DMS53 treated with DMSO at 0.1 percent for 48 hours (cell line): ENCODE data around the gene C17orf67.

ENCODE experiments used
- DNase-seq: peaks from one replicate; lab custom pipeline; 2025; ENCODE audit not compliant: unreplicated experiment; lab: John Stamatoyannopoulos, UW

C17orf67 gene, protein sequence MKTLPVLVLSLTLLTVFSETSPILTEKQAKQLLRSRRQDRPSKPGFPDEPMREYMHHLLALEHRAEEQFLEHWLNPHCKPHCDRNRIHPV

DNA sequence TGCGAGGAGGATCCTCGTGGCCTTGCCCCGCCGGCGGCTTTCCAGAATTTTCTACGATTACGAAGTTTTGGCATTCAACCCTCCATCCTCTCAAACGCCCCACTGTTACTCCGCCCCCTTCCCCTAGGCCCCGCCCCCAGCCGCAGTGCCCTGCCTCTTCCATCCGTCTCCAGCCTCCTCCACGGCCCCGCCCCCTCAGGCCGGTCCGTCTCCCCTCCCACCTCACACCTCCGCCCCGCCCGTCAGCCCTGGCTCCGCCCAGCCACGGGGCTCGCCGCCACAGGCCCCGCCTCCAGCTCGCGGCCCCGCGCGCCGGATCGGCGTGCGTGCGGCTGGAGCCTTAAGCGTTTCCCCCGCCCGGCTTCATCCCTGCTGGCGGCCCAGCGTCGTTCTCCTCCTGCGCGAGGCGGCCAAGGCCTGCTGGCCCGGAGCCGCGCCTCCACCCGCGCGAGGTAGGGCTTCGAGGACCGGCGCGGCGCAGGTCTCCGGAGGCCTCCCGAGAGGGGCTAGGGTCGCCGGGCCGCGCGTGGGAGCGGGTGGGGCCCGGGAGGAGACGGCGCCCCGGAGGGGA lies at the start of gene C17orf67, which contains the start of gene DGKE:
TSS of gene C17orf67 (minus strand) at position 112 of the 571 bp plus-strand sequence. CDS start 18,110 bp downstream, outside the sequence.
TSS of gene DGKE (plus strand) at position 343 of the 571 bp plus-strand sequence. CDS start 645 bp downstream, outside the sequence.
- DNase-seq: peak; percentile 68

DNA sequence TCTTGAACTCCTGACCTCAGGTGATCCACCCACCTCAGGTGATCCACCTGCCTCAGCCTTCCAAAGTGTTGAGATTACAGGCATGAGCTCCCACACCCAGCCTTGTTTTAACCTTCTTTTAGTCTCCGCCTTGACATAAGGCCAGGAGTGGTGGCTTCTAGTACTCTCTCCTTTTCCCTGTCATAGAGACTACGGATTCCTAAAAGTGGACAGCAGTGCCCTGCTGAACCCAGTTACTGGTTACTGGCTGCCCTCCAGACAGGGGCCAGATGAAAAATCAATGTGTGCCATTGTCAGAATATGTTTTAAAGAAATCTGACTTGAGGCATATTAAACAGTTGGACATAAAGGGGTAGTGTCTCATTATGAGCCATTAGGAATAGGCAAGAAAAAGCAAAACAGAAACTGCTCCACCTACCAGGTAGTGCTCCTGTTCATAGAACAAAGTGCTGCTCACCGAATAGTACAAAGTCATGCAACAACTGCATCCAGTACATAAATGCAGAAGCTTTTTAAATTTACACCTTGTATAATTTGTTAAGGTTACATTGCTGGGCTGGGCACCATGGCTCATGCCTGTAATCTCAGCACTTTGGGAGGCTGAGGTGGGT lies 48.1 kb upstream of the C17orf67 start:
- no peak for DNase-seq

DNA sequence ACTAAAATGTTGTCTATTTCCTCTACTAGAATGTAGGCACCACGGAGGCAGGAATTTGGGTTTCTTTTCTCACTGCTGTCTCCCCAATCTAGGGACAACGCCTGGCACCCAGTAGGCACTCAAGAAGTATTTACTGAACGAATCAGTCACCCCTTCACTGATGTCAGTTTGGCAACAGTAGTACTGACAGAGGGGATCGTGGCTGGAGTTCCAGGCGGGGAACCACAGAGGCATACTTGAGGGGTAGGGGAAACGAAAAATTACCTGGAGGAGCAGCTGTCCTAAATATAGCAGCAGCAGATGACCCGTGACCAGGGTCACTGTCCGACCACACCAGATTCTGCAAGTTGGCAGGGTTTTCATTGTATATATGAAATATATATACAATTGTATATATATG lies 46.9 kb upstream of the C17orf67 start:
- DNase-seq: no peak

DNA sequence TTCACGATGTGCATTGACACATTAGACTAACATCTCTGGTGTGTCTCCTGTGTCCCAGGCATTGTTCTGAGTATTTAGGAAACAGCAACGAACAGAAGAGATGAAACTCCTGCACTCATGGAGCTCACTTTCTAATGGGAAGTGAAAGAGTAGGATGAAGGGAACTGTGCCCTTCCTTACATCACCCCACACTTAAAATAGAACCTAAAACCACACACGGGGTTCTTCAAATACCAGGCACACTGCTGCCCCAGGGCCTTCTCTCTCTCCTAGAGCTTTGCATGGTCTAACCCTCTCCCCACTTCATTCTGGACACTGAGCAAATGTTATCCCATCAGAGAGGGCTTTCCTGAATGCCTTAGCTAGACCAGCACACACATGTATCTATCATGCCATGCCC lies 46.4 kb upstream of the C17orf67 start:
- DNase-seq: no peak

DNA sequence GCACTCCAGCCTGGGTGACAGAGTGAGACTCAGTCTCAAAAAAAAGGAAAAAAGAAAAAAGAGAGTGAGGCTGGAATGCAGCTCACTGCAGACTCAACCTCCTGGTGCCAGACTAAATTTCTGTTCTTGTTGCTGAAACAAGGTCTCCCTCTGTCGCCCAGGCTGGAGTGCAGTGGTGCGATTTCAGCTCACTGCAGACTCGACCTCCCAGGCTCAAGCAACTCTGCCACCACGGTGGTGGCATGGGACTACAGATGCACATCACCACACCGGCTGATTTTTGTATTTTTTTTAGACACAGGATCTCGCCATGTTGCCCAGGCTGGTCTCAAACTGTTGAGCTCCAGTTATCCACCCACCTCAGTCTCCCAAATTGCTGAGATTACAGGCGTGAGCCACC lies 45.6 kb upstream of the C17orf67 start:
- no peak for DNase-seq

DNA sequence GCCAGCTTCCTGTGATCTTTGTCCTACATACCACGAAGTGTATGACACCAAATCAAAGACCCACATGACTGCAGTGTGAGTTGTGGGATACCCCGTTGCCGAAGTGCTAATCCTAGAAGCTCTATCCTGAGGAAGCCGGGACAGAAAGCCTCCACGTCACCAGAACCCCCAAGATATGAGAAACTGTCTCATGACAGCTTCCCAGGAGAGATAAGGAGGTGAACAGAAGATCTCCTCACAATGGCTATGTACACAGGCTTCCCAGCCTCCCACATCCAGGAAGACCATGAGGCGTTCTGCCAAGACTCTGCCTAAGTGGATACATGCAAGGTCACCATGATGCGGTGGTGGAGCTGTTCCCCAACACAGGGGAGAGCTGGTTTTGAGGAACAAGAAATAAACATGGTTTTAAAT lies 43.1 kb upstream of the C17orf67 start:
- no peak for DNase-seq

DNA sequence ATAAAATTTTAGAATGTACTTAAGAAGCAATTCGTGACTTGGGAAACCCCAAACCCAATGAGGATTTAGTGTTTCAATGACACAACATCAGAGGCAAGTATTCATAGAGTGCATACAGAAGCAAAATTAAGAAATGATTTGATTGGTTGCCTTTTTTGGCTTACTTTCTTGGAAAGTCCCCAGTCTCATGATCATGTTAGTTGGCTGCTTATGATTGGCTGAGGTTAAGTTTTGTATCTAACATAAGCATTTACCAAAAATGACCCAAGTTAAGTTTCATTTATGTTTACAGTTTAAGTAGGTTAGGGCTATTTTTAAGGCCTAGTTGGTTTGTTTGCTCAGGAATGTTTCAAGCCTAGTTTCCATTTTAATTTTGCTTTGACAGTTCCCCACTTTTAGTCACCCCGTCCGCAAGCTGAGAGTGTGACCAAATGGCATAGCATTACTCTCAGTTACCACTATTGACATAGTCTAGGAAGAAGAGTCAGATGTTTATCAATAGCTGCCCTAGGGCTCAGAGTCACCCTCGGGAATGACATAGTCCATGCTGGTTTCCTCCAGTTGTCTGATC lies 36.4 kb upstream of the C17orf67 start:
- no peak for DNase-seq

DNA sequence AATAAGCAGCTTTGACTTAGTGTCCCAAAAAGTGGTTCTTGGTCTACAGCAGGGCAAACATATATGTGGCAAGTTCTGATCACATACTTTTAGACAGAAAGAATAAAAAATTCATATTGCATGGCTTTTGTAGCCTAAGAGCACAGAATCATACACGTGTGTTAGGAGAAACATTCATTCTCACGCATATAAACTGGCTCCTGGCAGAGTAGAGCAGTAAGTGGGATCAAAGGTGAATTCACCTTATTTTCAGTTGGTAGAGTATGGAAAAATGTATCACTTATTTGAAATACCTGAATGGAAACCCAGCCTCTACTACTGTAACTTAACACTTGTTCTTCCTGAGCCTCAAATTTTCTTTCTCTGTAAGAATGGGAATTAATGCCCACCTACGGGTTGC lies 35.0 kb upstream of the C17orf67 start:
- no peak for DNase-seq

DNA sequence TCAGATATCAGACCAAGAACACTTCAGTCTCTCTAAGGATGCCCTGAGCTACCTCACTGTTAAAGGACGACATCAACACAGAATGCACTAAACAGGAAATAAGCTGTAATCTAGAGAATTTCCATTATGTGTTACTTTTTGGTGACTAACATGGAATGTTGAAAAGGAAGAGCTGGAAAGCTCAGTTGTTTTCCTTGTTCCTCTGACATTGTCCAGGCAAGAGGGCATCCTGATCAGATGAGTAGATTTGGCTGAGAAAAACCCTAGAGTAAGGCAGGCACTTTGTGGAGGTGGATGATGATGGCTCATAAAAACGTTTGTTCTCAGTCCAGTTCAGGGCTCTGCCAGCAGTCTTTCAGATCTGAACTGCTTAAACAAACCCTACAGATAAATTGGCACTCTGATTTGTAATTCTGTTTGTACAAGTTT lies 34.2 kb upstream of the C17orf67 start:
- no peak for DNase-seq

DNA sequence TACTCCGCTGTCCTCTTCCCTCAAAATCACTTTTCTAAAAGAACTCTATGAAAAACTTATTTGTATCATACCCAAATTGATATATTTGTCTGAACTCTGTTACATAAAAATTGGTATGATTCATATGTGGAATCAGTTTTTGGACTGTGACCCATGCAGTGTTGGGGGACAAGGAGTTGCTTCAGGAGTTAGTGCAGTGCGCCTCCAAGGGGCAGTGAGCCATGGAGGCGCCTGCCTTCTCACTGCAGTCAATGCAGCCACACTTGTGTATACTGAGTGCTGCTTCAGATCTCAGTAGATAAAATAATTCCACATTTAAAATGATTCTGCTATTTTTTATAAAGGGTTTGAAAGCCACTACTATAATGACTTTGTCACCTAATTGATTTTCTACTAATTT lies 32.8 kb upstream of the C17orf67 start:
- no peak for DNase-seq

DNA sequence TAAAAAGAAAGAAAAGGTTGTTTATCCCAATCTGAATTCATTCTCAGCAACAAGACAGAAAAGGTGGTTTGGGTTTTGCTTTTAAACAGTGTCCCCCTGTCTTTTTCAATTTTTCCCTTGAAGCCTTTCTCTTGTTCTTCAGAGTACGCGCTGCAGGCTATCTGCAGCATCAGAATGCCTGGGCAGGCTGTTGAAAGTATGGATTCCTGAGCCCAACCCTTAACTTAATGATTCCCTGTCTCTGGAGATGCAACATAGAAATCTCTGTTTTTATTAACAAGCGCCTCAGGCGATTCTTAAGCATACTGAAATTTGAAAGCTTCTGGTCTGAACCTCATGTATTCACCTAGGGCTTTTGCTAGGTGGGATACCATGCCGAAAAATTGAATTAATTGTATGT lies 32.4 kb upstream of the C17orf67 start:
- no peak for DNase-seq

DNA sequence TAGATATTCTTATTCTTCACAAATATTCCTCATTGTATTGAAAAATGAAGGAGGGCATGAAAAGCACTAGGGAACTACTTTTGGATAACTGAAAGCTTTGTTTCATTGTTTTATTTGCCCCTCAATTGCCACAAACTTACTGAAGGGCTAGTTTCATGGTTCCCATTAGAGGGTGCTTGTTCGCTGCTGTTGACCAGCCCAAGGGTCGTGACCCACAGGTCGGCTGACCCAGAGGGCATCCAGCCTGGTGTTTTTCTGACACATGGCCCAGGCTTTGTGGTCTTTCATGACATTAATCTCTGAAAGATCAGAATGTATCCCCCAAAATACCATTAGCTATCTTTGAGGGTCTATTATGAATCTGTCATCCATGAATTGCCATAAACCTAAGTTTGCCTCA lies 30.3 kb upstream of the C17orf67 start:
- DNase-seq: no peak

DNA sequence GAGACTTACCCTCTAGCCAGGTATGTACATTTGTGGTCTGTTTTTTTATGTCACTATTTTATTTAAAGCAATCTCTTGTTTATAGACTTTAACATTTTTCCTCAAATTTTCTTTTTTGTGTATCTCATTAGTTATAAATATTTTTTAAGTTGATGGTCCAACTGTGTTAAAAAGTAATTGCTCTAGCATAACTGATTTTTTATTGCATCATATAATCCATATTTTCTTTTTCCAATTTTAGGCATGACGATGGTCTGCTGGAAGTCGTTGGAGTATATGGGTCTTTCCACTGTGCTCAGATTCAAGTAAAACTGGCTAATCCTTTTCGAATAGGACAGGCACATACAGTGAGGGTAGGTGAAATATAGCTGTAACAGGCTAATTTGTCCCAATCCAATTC lies 28.2 kb upstream of the C17orf67 start:
- no peak for DNase-seq

DNA sequence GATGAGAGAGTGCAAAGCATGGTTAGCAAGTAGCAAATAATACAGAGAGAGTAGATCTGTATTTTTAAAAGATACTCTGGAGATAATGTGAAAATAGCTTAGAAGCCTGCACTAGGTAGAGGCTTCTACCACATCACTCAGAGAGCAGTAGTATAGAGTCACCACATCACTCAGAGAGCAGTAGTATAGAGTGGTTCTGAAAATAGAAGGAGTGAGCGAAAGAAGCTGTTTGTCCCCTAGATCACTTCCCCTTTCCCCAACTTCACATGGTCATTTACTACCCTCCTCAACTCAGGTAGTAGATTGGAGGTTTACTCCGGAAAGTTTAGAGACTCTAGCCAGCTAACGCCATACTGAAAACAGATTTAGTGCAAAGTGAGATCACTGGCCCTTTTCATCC lies 17.3 kb upstream of the C17orf67 start:
- no peak for DNase-seq

DNA sequence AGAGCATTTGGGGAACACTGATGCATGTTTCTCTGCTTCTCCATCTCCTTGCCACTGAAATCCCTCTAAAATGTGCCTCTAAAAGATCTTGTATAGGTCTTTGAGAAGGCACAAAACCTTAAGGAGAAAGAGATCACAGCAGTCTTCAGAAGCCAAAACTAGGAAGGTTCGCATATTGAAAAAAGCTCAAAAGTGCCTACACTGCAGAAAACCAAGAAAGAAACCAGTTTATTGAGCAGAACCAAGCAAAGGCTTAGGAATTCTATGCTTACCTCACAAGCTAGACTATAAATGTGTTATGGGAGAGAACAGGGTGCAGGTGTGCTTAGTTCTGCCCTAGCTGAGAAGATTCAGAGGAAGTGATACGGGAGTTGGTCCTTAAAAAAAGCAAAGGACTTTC lies 16.9 kb upstream of the C17orf67 start:
- DNase-seq: no peak

DNA sequence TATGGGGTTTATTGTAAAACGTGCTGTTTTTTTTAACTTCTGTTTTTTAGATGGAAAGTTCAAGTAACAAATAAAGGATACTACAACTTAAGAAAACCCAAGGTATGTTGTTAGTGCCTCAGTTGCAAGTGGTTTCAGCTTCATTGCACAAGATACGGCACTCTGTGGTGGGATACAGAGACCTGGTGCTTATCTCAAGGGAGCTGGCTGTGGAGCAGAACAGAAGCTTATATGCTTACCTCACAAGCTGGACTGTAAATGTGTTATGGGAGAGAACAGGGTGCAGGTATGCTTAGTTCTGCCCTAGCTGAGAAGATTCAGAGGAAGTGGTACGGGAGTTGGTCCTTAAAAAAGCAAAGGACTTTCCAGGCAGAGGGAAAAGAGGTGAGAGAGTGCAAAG lies 15.4 kb upstream of the C17orf67 start:
- no peak for DNase-seq

DNA sequence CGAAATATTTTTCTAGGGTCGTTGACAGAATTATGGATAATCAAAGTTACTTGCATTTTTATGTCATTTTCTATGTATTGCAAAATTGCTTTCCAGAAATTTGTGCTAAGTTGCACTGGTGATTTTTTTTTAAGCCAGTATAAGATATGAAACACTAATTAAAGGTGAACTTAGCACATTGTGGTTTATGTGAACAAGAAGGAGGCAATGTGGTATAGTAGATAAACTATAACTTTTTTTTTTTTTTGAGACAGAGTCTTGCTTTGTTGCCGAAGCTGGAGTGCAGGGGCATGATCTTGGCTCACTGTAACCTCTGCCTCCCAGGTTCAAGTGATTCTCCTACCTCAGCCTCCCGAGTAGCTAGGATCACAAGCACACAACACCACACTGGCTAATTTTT lies 13.4 kb upstream of the C17orf67 start:
- DNase-seq: no peak

DNA sequence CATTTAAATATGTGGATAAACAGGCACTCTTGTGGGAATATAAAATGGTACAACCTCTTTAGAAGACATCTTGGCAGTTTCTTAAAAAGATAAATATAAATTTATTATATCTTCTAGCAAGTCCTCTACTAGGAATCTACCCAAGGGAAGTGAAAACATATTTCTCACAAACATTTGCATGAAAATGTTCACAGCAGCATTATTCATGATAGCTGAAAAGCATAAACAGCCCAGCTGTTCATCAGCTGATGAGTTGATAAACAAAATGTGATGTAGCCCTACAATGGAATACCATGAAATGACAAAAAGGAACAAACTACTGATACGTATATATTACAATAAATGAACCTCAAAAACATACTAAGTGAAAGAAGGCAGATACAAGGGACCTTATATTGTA lies 12.2 kb upstream of the C17orf67 start:
- no peak for DNase-seq

DNA sequence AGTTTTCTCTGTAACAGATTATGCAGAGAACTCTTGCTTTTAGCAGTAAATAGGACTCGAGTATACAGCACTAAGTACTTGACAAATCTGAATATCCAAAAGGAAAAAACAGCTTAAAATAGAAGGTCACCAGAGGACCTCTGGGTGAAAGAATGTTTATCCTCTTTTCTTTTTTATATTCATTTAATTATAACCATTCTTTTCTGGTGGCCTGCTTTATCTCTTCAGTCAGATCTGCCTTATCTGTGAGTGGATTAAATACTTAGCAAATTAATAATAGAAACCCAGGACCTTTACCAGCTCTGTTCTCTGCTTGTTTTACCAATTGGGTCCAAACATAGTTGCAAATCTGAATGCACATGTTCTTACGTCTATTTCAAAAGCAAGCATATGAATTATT lies 8.9 kb upstream of the C17orf67 start:
- no peak for DNase-seq

DNA sequence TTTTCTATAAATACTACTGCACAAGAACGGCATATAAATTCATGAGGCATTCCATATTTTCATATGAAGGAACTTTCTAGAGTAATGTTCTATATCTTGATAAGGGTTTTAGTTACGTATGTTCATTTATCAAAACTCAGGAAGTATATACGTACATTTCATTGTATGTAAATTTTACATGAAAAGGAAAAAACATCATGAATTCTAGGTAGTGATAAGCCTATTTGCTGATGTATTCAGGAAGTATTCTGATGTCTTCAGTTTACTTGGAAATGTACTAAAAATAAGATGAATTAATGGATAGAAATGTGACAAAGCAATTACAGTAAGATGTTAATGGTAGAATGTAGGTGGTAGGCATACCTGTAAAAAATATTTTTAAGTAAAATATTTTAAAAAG lies 5.0 kb upstream of the C17orf67 start:
- DNase-seq: no peak

DNA sequence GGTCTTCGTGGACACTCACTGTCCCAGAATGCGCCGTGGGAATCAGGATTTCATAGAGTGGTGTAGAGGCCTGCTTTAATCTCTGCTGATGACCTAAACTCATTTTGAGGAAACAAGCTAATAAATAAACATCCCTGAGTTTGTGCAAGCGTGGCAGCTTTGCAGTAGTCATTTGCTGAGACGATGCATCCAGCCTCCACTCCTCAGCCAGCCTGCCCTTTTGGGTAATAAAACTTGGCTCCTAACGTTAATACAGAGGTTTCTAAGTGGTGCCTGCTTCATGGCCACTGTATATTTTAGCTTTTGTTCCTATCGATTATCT lies 1.5 kb upstream of the C17orf67 start:
- DNase-seq: no peak

DNA sequence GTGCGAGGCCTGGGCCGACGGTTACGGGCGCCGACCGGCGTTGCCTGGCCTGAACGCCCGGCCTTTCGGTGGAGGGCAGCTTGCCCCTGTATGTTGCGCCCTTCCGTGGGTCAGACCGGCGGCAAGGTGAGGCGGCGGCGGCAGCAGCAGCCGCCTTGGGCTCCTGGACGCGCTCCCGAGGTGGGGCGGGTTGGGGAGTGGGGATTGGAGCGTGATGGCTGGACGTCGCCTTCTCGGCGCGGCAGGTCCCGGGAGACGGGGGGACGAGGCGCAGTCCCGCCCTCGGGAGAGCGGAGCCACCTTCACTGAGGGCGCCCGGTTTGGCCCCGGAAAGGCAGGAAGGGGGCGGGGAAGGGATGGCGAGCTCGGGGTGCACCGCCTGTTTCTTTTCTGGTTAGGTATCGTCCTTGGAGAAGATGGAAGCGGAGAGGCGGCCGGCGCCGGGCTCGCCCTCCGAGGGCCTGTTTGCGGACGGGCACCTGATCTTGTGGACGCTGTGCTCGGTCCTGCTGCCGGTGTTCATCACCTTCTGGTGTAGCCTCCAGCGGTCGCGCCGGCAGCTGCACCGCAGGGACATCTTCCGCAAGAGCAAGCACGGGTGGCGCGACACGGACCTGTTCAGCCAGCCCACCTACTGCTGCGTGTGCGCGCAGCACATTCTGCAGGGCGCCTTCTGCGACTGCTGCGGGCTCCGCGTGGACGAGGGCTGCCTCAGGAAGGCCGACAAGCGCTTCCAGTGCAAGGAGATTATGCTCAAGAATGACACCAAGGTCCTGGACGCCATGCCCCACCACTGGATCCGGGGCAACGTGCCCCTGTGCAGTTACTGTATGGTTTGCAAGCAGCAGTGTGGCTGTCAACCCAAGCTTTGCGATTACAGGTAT lies 902 bp upstream of the C17orf67 start:
- peak; percentile 37 for DNase-seq
